ENCODE results near the gene C9orf85.
A peak's percentile ranks its signal among the peaks of the same experiment; 100 is the strongest.
"Not testable (repeated sequence)": the region's sequence is repeated elsewhere in the genome, so short reads cannot be mapped to it uniquely, and the experiment has no call there.

The C9orf85 gene

GRCh38 chr9:71944754-71945375, 33.4 kb downstream of the C9orf85 start:
- no peak for DNase-seq

- DNase-seq: not testable (repeated sequence)
These were observed 43.2 kb downstream of the C9orf85 start for GRCh38 chr9:71954652-71955051.

- DNase-seq: no peak
These were observed 44.0 kb downstream of the C9orf85 start for GRCh38 chr9:71955300-71955915.

GRCh38 chr9:71962328-71962727, 50.9 kb downstream of the C9orf85 start:
- no peak for DNase-seq

GRCh38 chr9:71963471-71963996, 52.1 kb downstream of the C9orf85 start:
- DNase-seq: not testable (repeated sequence)

GRCh38 chr9:71965403-71965802, 54.0 kb downstream of the C9orf85 start:
- no peak for DNase-seq

GRCh38 chr9:71966601-71967000, 55.2 kb downstream of the C9orf85 start:
- DNase-seq: no peak

GRCh38 chr9:71968541-71969090, 57.2 kb downstream of the C9orf85 start:
- DNase-seq: no peak

- DNase-seq: peak; percentile 16
These were observed 64.4 kb downstream of the C9orf85 start for GRCh38 chr9:71975833-71976232.

- no peak for DNase-seq
These were observed 65.6 kb downstream of the C9orf85 start for GRCh38 chr9:71977003-71977402.

- DNase-seq: no peak
These were observed 69.1 kb downstream of the C9orf85 start for GRCh38 chr9:71980266-71981190.

- DNase-seq: no peak
These were observed 70.5 kb downstream of the C9orf85 start for GRCh38 chr9:71981944-71982343.

GRCh38 chr9:71984403-71984802, 73.0 kb downstream of the C9orf85 start:
- peak; percentile 78 for DNase-seq

- no peak for DNase-seq
These were observed 73.4 kb downstream of the C9orf85 start for GRCh38 chr9:71984831-71985281.

- no peak for DNase-seq
These were observed 74.0 kb downstream of the C9orf85 start for GRCh38 chr9:71985297-71985911.

- DNase-seq: no peak
These were observed 75.5 kb downstream of the C9orf85 start for GRCh38 chr9:71986900-71987299.

GRCh38 chr9:71987471-71988371, 76.3 kb downstream of the C9orf85 start:
- no peak for DNase-seq

GRCh38 chr9:71990466-71990865, 79.0 kb downstream of the C9orf85 start:
- DNase-seq: no peak

GRCh38 chr9:72005451-72005850, 94.0 kb downstream of the C9orf85 start:
- DNase-seq: no peak

- DNase-seq: peak; percentile 25
These were observed 95.1 kb downstream of the C9orf85 start for GRCh38 chr9:72006501-72006900.

- not testable (repeated sequence) for DNase-seq
These were observed 96.3 kb downstream of the C9orf85 start for GRCh38 chr9:72007726-72008125.
